HG02798 (cell line): ENCODE measurements around the gene SLC36A2.

Source experiments
- ATAC-seq: cut with Tn5 transposase; IDR thresholded peaks from one replicate; pipeline ENCODE4 v1.9.1; 2021; ENCODE audit warnings: mild to moderate bottlenecking; ENCODE audit not compliant: unreplicated experiment, poor library complexity

SLC36A2 gene

GRCh38 chr5:151286246-151286645 is 61.1 kb downstream of the SLC36A2 start:
- ATAC-seq: no peak

DNA sequence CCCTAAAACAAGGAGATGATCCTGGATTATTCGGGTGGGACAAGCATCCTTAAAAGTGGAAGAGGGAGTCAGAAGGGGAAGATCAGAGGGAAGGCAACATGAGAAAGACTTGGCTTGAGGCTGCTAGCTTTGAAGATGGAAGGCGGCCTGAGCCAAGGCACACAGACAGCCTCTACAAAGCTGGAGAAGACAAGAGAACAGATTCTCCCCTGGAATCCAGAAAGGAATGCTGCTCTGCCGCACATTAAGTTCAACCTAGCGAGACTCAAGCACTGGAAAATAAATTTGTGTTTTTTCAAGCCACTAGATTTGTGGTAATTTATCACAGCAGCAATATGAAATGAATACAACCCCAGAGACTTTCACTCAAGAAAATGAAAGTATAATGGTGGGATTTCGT is 61.7 kb downstream of the SLC36A2 start:
- ATAC-seq: no peak

GRCh38 chr5:151284392-151284967 is 62.9 kb downstream of the SLC36A2 start:
- no peak for ATAC-seq

DNA sequence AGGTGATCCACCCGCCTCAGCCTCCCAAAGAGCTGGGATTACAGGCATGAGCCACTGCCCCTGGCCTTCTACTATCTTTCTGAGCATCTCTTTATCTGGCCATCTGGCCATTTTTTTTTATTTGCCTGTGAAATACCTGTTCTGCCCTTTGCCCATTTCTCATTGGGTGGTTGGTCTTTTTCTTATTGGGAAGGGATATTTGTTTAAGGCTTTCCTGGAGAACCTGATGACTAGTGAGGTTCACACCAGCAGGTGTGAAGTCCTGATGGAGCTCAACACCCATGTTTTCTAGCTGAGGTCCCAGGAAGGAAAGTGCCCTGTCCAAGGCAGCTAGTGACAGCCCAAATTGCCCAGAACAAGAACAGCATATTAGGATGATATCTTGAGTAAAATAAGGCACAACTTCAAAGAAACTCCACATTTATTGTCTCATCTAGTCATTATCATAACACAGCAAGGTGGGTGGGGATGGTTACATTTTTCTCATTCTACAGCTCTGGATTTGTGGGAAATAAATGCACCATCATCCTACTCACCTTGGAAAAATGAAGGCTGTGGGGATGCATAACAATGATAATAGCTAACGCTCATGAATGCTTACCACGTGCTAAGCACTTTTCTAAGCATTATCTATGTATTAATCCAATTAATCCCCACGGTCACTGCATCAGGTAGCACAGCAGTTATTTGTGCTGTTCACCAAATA is 64.1 kb downstream of the SLC36A2 start:
- ATAC-seq: no peak

DNA sequence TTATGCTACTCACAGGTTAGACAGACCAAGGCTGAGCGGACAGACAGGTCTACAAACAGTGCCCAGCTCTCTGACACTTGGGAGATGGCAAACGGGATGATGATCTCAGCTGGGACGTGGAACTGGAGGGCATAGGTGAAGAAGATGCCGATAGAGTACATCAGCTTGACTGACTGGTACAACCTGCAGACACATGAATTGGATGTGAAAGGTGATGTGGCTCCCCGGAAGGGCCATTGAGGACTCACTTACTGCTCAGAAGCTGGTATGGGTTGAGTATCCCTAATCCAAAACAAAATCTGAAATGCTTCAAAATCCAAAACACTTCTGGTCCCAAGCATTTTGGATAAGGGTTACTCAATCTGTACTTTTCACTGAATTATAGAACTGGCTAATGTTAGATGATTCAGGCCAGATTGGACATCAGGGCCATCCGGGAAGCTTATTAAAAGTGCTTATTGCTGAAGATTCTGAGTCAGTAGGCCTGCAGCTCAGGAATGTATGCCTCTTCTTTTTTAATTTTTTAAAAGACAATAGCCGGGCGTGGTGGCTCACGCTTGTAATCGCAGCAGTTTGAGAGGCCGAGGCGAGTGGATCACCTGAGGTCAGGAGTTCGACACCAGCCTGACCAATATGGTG is 66.2 kb downstream of the SLC36A2 start:
- no peak for ATAC-seq

DNA sequence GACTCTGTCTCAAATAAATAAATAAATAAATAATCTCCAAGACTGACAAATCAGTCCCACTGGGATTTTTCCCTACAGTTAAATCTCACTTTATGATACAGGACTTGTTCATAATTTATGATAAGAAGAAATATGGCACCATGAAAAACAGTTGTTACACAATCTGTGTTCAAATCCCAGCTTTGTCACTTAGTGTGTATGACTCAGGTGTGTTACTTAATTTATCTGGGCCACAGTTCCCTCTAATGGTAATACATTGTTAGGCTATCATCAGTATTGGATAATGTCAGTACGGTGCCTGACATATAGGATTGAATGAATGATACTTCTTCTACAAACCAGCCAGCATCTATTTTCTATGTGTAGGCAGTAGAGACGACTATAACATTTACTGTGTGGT is 66.9 kb downstream of the SLC36A2 start:
- ATAC-seq: no peak

GRCh38 chr5:151278845-151279244 is 68.5 kb downstream of the SLC36A2 start:
- no peak for ATAC-seq

DNA sequence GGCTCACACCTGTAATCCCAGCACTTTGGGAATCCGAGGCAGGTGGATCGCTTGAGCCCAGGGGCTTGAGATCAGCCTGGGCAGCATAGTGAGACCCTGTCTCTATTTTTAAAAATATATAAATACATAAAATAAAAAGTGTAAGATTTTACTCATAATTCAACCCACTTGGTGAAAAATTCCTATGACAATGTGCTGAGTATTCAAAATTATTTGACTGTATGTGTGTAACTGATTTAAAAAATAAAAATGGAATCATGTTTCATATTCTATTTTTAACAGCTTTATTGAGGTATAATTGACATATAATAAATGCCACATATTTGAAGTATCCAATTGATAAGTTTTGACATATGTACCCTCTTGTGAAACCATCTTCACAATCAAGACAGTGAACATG is 71.6 kb downstream of the SLC36A2 start:
- no peak for ATAC-seq

- no peak for ATAC-seq
These were observed 72.7 kb downstream of the SLC36A2 start for GRCh38 chr5:151274666-151275065.

GRCh38 chr5:151271336-151271735 is 76.0 kb downstream of the SLC36A2 start:
- no peak for ATAC-seq

- ATAC-seq: peak; percentile 87
These were observed 76.8 kb downstream of the SLC36A2 start for GRCh38 chr5:151270599-151270998.

DNA sequence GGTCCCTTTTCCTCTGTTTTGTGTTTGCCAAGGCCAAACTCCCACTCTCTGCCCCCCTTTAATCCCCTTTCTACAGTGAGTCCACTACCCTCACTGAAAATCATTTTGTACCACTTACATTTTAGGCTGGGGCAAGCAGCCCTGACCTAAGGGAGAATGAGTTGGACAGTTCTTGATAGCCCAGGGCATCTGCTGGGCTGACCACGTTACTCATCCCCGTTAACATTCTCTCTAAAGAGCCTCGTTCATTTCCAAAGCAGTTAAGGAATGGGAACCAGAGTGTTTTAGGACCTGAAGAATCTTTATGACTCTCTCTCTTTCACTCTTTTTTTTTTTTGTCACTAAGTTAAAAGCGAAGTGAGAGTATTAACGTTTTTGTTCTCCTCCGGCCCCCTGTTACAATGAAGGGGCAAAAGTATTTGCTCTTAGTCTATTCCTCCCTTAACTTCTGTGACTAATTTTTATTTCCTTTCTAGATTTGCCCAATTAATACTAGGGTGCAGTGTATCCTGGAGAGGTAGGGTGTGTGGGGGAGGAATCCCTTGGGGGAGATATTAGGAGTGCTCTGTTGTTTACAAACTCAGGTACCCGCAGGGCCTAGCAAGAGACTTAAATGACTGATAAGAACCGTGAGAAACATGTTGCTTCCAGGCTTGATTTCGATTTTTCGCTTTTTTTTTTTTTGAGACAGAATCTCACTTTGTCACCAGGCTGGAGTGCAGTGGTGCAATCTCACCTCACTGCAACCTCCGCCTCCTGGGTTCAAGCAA is 79.7 kb downstream of the SLC36A2 start:
- no peak for ATAC-seq
